Fibroblast of skin of abdomen (primary cell): ENCODE measurements around the gene ZNF385C.
A peak's percentile ranks its signal among the peaks of the same experiment; 100 is the strongest.

ENCODE experiments used
- DNase-seq: peaks from one replicate; pipeline ENCODE4 v3.0.0-alpha.2; 2013

ZNF385C gene

DNA sequence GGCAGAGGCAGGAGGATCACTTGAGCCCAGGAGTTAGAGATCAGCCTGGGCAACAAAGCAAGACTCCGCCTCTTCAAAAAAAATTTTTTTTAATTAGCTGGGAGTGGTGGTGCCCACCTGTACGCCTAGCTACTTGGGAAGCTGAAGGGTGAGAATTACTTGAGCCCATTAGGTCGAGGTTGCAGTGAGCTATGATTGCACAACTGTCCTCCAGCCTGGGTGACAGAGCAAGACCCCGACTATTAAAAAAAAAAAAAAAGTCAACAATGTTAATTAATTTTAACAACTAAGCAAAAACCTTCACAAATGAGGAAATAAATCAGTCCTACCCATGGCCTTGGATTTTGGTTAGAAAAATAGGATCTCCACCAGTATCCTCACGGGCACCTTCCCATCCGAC, 8.9 kb upstream of the ZNF385C start:
- no peak for DNase-seq

- DNase-seq = no peak
Measured at GRCh38 chr17:42106009-42106408, 7.7 kb upstream of the ZNF385C start.

- DNase-seq = no peak
Measured at GRCh38 chr17:42104264-42104663, 6.0 kb upstream of the ZNF385C start.

GRCh38 chr17:42103221-42103954, 5.1 kb upstream of the ZNF385C start:
- DNase-seq = no peak

GRCh38 chr17:42101513-42102292, 3.4 kb upstream of the ZNF385C start:
- peak; percentile 50 for DNase-seq

DNA sequence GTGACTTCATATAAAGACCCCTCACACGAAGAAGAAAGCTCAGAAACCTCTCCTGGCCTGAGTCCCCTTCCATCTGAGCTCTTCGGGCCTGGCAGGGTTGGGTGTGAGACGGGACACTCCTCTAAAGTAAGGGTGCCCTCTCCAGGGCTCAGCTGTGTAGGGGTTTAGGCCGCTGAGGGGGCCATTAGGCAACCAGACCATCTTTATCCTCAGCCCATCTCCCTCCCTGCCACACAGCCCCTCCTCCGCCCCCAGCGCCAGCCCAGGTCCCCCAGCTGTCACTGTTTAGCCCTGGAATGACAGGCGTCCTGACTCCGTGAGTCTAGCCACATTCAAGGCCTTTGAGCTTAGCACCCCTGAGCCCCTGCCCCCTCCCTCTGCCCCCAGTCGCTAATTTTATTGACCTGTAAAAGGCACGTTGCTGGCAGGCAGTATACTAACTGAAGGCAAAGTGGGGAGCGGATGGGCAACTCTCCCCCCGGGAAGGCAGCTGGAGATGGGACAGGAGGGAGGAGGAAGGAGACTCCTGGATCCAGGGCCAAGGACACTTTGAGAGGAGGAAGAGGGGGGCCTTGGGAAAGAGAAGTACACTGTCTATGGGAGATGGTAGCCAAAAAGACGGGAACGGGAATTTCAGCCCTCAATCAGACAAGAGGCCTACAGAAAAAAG, 592 bp upstream of the ZNF385C start:
- DNase-seq = no peak

DNA sequence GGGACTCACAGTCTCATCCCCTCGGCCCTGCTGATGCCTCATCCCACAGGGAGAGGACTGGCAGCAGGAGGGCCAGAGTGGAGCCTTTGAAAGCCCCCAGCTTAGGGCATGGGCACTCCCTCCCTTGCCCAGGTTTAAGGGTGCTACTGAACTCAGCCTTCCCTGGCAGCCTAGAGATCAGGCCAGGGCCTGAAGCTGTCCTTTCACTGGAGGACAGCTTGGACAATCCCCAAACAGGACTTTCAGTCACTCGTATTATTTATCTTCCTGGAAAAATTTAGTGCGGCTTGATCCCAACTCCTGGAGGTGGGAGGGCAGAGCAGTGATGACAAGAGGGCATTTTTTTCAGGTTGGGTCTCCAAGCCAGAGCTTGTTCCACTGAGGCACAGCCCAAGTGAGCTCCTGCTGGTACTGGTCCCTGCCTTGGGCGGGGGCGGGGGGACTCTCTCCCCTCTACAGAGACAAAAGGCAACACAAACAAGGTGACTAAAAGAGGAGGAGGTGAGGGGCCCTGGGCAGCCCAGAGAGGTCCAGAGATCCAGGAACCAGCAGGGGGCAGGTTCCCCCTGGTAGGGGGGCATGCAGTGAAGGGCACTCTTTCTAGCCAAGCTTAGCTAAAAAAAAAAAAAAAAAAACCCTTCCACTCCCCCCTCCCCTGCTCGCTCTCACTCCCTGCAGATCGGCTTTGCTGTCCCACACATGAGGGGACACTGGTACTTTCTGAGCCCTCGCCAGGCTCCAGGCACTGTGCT, 1.7 kb downstream of the ZNF385C start:
- no peak for DNase-seq

DNA sequence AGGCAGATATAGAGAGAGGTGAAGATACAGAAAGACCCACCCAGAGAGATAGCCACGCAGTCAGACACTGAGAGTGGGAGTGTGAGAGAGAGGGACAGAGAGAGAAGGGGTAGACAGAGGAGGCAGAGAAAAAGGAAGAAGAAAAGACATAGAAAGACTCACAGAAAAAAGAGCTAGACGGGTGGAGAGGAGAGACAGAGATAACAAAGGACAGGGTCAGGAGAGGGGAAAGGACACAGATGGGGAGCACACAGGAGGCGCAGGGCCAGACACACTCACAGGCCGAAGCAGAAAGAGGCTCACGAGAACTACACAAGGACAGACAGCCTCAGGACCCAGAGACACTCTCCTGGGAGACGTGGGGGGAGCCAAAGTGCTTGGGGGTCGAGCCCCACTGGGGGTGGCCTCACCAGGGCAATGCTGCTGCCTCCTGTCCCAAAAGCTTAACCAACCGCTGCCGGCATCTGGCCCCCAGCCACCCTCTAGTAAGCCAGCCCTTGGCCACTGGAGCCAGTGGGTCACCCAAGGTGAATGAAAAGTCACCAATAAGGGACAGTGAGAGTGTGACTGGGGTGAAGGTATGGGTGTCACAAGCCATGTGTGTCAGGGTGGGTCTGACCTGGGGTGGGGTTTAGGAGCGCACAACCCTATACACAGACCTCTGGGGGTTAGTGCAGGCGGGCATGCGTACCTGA, 3.8 kb downstream of the ZNF385C start:
- no peak for DNase-seq

GRCh38 chr17:42092939-42093338, 5.3 kb downstream of the ZNF385C start:
- no peak for DNase-seq

GRCh38 chr17:42090964-42091790, 7.1 kb downstream of the ZNF385C start:
- DNase-seq = no peak

DNA sequence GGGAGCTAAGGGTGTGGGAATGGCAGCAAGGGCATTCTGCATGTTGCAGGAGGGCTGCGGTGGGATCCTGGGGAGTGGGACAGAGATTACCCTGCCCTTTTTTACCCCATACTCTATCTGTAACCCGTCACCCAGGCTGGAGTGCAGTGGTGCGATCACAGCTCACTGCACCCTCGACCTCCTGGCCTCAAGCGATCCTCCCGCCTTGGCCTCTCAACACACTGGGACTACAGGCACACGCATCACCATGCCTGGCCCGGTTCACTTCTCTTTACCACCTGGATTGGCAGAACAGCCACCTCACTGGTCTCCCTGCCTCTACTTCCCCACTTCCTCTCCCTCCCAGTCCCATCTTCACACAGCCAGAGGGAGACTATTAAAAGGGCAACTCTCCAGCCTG, 9.5 kb downstream of the ZNF385C start:
- DNase-seq = no peak

- no peak for DNase-seq
Measured at GRCh38 chr17:42087736-42088705, 10.3 kb downstream of the ZNF385C start.

GRCh38 chr17:42087042-42087701, 11.1 kb downstream of the ZNF385C start:
- no peak for DNase-seq

GRCh38 chr17:42081516-42082129, 16.6 kb downstream of the ZNF385C start:
- no peak for DNase-seq

DNA sequence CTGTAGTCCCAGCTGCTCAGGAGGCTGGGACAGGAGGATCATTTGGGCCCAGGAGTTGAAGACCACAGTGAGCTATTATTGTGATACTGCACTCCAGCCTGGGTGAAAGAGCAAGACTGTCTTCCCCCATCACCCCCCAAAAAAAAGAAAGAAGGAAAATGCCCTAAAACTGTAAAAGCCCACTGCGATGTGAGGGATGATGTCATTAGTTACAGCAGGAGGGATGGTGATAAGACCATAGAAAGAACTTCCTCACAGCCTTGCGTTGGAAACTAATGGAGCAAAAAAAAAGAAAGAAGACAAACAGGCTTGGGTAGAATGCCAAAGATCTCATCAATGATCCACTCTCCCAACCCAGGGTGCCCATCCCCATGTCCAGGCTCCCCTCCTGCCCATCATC, 18.7 kb downstream of the ZNF385C start:
- DNase-seq = no peak

DNA sequence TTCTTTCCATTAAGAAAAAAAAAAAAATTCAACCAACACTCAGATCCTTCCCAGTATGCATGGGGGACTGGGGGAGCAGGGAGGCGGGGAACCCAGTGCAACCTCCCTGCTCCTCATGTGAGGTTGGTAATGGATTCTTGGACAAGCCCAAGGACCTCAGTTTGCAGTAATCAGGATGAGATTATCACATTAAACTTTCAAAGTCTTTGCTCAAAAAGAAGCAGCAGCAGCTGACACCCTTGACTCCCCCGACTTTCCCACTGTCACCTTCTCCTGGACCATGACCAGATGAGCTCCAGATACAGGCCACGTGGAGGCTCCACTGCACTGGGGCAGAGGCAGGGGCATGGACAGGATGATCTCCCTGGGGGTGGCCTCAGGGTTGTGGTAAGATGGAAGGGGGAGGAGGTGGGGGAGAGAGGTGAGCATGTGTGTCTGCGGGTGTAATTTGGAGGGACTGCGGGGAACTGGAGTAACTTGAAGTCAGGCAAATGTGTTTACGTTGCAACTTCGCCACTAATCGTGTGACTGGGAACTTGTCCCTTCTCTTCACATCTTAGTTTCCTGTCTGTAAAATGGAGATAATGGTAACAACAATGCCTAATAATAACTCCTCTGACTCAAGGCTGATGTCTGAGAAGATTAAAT, 19.8 kb downstream of the ZNF385C start:
- no peak for DNase-seq

DNA sequence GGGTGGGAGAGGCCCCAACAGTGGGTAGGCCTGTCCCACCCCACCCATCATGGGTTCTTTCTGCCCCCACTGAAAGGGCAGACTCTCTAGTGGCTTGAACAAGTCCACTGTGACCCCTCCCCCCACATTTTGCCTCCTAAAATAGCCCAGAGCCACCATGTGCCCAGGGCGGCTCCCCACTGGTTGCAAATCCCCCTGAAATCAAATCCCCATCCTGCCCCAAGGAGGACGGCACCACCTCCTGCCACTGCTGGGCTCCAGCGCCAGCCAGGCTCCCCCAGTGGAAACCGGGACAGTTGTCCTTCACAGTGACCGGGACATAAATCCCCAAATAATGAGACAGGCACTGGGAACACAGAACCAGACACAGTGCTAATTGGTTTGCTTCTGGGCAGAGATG, 20.5 kb downstream of the ZNF385C start:
- no peak for DNase-seq

- no peak for DNase-seq
Measured at GRCh38 chr17:42076797-42077559, 21.3 kb downstream of the ZNF385C start.
